ENCODE results near the gene FBXL4.

The FBXL4 gene

GRCh38 chr6:98840996-98841513 lies 106.7 kb downstream of the FBXL4 start:
- TF ChIP-seq CTCF (conservative IDR thresholded peaks at IDR 0.05; ENCODE audit: low read depth, low read length) = no peak
- no peak overlapping the region for H3K4me3 ChIP-seq (ENCODE audit: low read depth, low read length)
- DNase-seq (ENCODE audit: low read depth) = no peak

- H3K4me3 ChIP-seq (ENCODE audit: low read depth, low read length) = no peak overlapping the region
- no peak for DNase-seq (ENCODE audit: low read depth)
- TF ChIP-seq CTCF (conservative IDR thresholded peaks at IDR 0.05; ENCODE audit: low read depth, low read length) = no peak
These were observed 107.4 kb downstream of the FBXL4 start for GRCh38 chr6:98840385-98840784.

- TF ChIP-seq CTCF (conservative IDR thresholded peaks at IDR 0.05; ENCODE audit: low read depth, low read length) = peak; percentile 54
- H3K4me3 ChIP-seq (ENCODE audit: low read depth, low read length) = no peak overlapping the region
- peak; percentile 43 for DNase-seq (ENCODE audit: low read depth)
These were observed 107.9 kb downstream of the FBXL4 start for GRCh38 chr6:98839781-98840361.

- H3K4me3 ChIP-seq (ENCODE audit: low read depth, low read length) = no peak overlapping the region
- no peak for DNase-seq (ENCODE audit: low read depth)
- TF ChIP-seq CTCF (conservative IDR thresholded peaks at IDR 0.05; ENCODE audit: low read depth, low read length) = no peak
These were observed 108.8 kb downstream of the FBXL4 start for GRCh38 chr6:98838975-98839374.

GRCh38 chr6:98838032-98838431 lies 109.7 kb downstream of the FBXL4 start:
- H3K4me3 ChIP-seq (ENCODE audit: low read depth, low read length) = no peak overlapping the region
- DNase-seq (ENCODE audit: low read depth) = no peak

GRCh38 chr6:98836962-98837944 lies 110.5 kb downstream of the FBXL4 start:
- no peak for DNase-seq (ENCODE audit: low read depth)
- H3K4me3 ChIP-seq (ENCODE audit: low read depth, low read length) = no peak overlapping the region
- no peak for TF ChIP-seq CTCF (conservative IDR thresholded peaks at IDR 0.05; ENCODE audit: low read depth, low read length)

More at GRCh38 chr6:98838032-98838431, 109.7 kb downstream of the FBXL4 start:
- TF ChIP-seq CTCF (conservative IDR thresholded peaks at IDR 0.05; ENCODE audit: low read depth, low read length) = no peak

Data from choroid plexus epithelial cell (primary cell).